Ovary (tissue), 9 donors: ENCODE data around the gene DNAI2. TPM values are rescaled to one million over a fixed set of nuclear protein-coding genes. Genes with fewer than 3 reads are reported as not detected.

Source experiments
- DNase-seq, 5 donors: peaks; one replicate each; pipeline ENCODE4 v3.0.0-alpha.2; 2019 to 2020
- H3K27ac ChIP-seq, 2 donors: fragments of 200-600 bp; one replicate each; pipeline versions ENCODE4 v1.5.1 to v1.8.0; 2019 to 2022
- H3K27me3 ChIP-seq: fragments of 200-600 bp; one replicate; pipeline ENCODE4 v1.8.0; 2022
- H3K36me3 ChIP-seq: fragments of 200-600 bp; sonication (generic); one replicate; pipeline ENCODE4 v1.5.1; 2019
- H3K4me1 ChIP-seq: one replicate; pipeline ENCODE4 v1.8.1; 2013; ENCODE audit warnings: mild to moderate bottlenecking, moderate library complexity; ENCODE audit not compliant: insufficient read depth
- H3K4me3 ChIP-seq: fragments of 200-600 bp; sonication (generic); one replicate; pipeline ENCODE4 v1.5.1; 2017
- H3K9me3 ChIP-seq, 2 donors: fragments of 200-600 bp in 1 of 2; sonication (generic) in 1 of 2; one replicate each; pipeline versions ENCODE4 v1.5.1 to v1.8.1; 2013 to 2019; ENCODE audit warnings: mild to moderate bottlenecking in 1 of 2, moderate library complexity in 1 of 2
- CTCF ChIP-seq, 3 donors: fragments of 450-650 bp in 2 of 3; fragments of 200-600 bp in 1 of 3; IDR thresholded peaks; one replicate each; pipeline versions ENCODE4 v1.5.1 to v1.8.0; 2016 to 2022; ENCODE audit warnings: antibody characterized with exemption in 3 of 3, mild to moderate bottlenecking in 1 of 3
- EP300 ChIP-seq: sonication (generic); formaldehyde crosslinking; IDR thresholded peaks from one replicate; pipeline ENCODE4 v1.6.1; 2017; ENCODE audit warnings: antibody characterized with exemption
- POLR2A ChIP-seq: fragments of 450-650 bp; IDR thresholded peaks from one replicate; pipeline ENCODE4 v1.6.1; 2017; ENCODE audit warnings: antibody characterized with exemption, mild to moderate bottlenecking, moderate library complexity
- WGBS, 3 donors: extraction: QIAGEN DNeasy Blood & Tissue Kit in 1 of 3; methylation state at CpG; one replicate each; pipeline versions ENCODE4 v1.1.5 to v1.1.7; 2013 to 2017; 5-methylcytosine and 5-hydroxymethylcytosine counted together
- intact Hi-C, 4 donors: fragments of 100-400 bp; cut with DNase I; formaldehyde crosslinking; loops; one replicate each; pipeline versions ENCODE4 v1.11.0 to v1.15.1; 2022 to 2023
- polyA plus RNA-seq, 2 donors: library from polyadenylated mRNA; stranded (reverse); fragments of 200-250 nt in 1 of 2; fragments of 350-450 nt in 1 of 2; fragmentation: Illumina TruSeq in 1 of 2; extraction: RNeasy Lipid Tissue Mini Kit (QIAGEN cat#74804) in 1 of 2; gene quantifications; one replicate each; pipeline ENCODE4 v1.2.3, GENCODE V29; 2013 to 2014
- total RNA-seq, 7 donors: library from RNA; depleted of rRNA in 2 of 7; stranded (reverse); fragments of >200 nt in 2 of 7; fragmentation: NEBNext Ultra II Directional in 3 of 7; extraction: Animal tissue kit (Norgen Biotek cat#: 25700) in 3 of 7; gene quantifications; one replicate each; pipeline versions ENCODE4 v1.1.0 to v1.2.4, GENCODE V29; 2016 to 2023
- donor health status: DM: no; HTN: no; CAD: no; lungs with moderate emphysema.
- donor health status: DM: no; HTN: no; CAD: no.
- donor health status: Bipolar disorder and iron deficiency.
- donor health status: DM: yes; HTN: yes; CAD: no.
- donor health status: DM: no; HTN: no; CAD: no.
- donor health status: DM: yes; HTN: yes; CAD: no.

The DNAI2 gene
- total and polyA plus RNA-seq, 9 donors: 0.07 to 12.2 (median 0.66) TPM; not detected in 3

- TF ChIP-seq EP300 (no peak), POLR2A (no peak), CTCF (IDR thresholded peaks at IDR 0.05) (no peak)
- no peak overlapping the region for H3K4me3 ChIP-seq
- no peaks in the 10 kb centered on the region for H3K27me3 ChIP-seq
- intact Hi-C loops: no loop called here
- H3K36me3 ChIP-seq: no peaks in the 10 kb centered on the region
- H3K27ac ChIP-seq: no peak overlapping the region
- no peak for DNase-seq
- H3K9me3 ChIP-seq: no peaks in the 10 kb centered on the region
- no peaks in the 10 kb centered on the region for H3K4me1 ChIP-seq
- WGBS, 3 donors: 79 to 91% (median 84%) methylated on average over 6 of the region's 6 CpGs
Measured at GRCh38 chr17:74251569-74251968, 22.5 kb upstream of the DNAI2 start.

DNA sequence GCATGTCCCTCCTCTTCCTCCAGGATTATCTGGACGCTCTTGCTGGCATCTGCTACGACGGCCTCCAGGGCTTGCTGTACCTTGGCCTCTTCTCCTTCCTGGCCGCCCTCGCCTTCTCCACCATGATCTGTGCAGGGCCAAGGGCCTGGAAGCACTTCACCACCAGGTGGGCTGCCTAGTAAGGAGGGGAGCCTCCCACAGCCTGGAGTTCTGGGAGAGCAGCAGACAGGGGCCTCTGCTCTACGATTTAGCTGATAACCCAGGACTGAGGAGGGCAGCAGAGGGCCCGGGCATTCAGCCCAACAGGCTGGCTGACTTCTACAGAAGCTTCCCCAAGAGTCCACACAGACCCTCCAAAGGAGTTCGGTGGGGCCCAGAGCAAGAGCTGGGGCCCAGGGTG, 21.8 kb upstream of the DNAI2 start:
- WGBS, 3 donors: 68 to 73% (median 70%) methylated on average over 8 of the region's 8 CpGs
- no peaks in the 10 kb centered on the region for H3K36me3 ChIP-seq
- DNase-seq: no peak
- intact Hi-C loops: no loop called here
- no peak overlapping the region for H3K4me3 ChIP-seq
- H3K27me3 ChIP-seq: no peaks in the 10 kb centered on the region
- H3K9me3 ChIP-seq: no peaks in the 10 kb centered on the region
- no peak for TF ChIP-seq EP300
- H3K27ac ChIP-seq: no peak overlapping the region
- H3K4me1 ChIP-seq: no peaks in the 10 kb centered on the region

DNA sequence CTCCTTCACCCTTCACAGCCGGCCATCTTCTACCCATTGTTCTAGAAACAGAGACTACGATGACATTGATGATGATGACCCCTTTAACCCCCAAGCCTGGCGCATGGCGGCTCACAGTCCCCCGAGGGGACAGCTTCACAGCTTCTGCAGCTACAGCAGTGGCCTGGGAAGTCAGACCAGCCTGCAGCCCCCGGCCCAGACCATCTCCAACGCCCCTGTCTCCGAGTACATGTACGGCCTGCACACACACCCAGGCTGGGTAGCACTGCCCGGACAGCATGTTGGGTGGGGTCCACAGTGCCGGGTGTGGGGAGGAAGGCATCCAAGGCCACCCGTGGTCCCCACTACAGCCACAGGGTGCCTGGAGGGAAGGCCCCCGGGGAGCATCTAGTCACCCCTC, 21.0 kb upstream of the DNAI2 start:
- H3K9me3 ChIP-seq: no peaks in the 10 kb centered on the region
- intact Hi-C loops: no loop called here
- no peak overlapping the region for H3K4me3 ChIP-seq
- no peak overlapping the region for H3K27ac ChIP-seq
- no peaks in the 10 kb centered on the region for H3K36me3 ChIP-seq
- no peak for DNase-seq
- WGBS, 3 donors: 90 to 95% (median 91%) methylated on average over 13 of the region's 13 CpGs
- H3K4me1 ChIP-seq: no peaks in the 10 kb centered on the region
- TF ChIP-seq POLR2A (no peak), CTCF (IDR thresholded peaks at IDR 0.05) (no peak)
- H3K27me3 ChIP-seq: no peaks in the 10 kb centered on the region

- Histone ChIP-seq H3K36me3 (no peaks in the 10 kb centered on the region), H3K27me3 (no peaks in the 10 kb centered on the region), H3K9me3 (no peaks in the 10 kb centered on the region), H3K4me1 (no peaks in the 10 kb centered on the region), H3K4me3 (no peak overlapping the region), H3K27ac (no peak overlapping the region)
- intact Hi-C loops: no loop called here
- DNase-seq: no peak
- TF ChIP-seq CTCF (IDR thresholded peaks at IDR 0.05) (no peak), POLR2A (no peak), EP300 (no peak)
- WGBS, 3 donors: 87 to 88% (median 88%) methylated on average over 10 of the region's 10 CpGs
Measured at GRCh38 chr17:74257311-74257710, 16.7 kb upstream of the DNAI2 start.

- TF ChIP-seq POLR2A: no peak
- no peak for TF ChIP-seq EP300
- TF ChIP-seq CTCF (IDR thresholded peaks at IDR 0.05): no peak
- H3K27ac ChIP-seq: no peak overlapping the region
- H3K36me3 ChIP-seq: no peaks in the 10 kb centered on the region
- WGBS, 3 donors: 81 to 87% (median 81%) methylated on average over 21 of the region's 21 CpGs
- H3K9me3 ChIP-seq: no peaks in the 10 kb centered on the region
- intact Hi-C loops: no loop called here
- H3K4me3 ChIP-seq: no peak overlapping the region
- no peaks in the 10 kb centered on the region for H3K27me3 ChIP-seq
- DNase-seq: no peak
- H3K4me1 ChIP-seq: no peaks in the 10 kb centered on the region
Measured at GRCh38 chr17:74259667-74260524, 14.1 kb upstream of the DNAI2 start.
